GM19463 (cell line): ENCODE results near the gene MYD88.
"Not testable (repeated sequence)": the region's sequence is repeated elsewhere in the genome, so short reads cannot be mapped to it uniquely, and the experiment has no call there.

Source experiments
- ATAC-seq: cut with Tn5 transposase; IDR thresholded peaks from one replicate; pipeline ENCODE4 v1.9.1; 2021; ENCODE audit warnings: mild to moderate bottlenecking, moderate library complexity; ENCODE audit not compliant: unreplicated experiment

Gene MYD88

DNA sequence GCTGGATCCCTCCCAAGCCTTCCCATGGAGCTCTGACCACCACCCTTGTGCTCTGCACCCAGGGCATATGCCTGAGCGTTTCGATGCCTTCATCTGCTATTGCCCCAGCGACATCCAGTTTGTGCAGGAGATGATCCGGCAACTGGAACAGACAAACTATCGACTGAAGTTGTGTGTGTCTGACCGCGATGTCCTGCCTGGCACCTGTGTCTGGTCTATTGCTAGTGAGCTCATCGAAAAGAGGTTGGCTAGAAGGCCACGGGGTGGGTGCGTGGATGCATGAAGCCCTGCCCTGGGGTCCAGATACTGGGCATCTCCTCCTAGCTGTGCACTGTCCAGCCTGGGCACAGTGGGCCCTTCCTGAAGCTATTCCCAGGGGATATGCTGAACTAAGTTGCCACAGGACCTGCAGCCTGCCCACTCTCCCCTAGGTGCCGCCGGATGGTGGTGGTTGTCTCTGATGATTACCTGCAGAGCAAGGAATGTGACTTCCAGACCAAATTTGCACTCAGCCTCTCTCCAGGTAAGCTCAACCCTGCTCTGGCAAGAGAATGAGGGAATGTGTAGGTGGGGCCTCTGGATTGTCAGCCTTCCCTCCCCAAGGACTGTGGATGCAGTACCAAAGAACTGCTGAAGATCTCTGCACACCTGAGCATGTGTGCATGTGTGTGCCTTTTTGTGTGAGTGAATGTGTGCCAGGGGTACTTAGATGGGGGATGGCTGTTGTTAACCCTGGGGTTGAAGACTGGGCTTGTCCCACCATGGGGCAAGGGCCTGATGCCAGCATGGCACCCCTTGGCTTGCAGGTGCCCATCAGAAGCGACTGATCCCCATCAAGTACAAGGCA lies 2.1 kb downstream of the MYD88 start:
- no peak for ATAC-seq

GRCh38 chr3:38141173-38141951 lies 2.9 kb downstream of the MYD88 start:
- ATAC-seq, result no peak

- ATAC-seq, result no peak
Measured at GRCh38 chr3:38141952-38142273, 3.5 kb downstream of the MYD88 start.

GRCh38 chr3:38142959-38143358 lies 4.5 kb downstream of the MYD88 start:
- ATAC-seq, result no peak

DNA sequence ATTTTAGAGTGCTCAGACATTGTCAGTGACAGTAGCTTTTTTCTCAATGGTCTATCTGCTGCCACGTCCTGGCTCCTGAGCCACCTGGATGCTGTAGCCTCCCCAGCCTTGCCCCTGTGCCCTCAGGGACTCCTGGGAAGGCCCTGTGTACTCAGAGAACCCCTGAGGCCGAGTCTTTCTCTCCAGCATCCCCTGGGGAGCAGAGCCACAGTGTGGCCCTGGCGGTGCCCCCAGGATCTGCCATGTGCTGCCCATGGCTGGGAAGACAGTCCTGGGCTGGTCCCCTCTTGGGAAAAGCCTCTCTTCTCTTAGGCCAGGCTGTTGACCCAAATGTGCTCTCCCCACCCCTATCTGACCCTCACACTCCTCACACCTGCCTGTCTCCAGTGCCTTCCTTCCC lies 5.0 kb downstream of the MYD88 start:
- ATAC-seq, result no peak

- no peak for ATAC-seq
Measured at GRCh38 chr3:38146504-38146903, 8.0 kb downstream of the MYD88 start.

- ATAC-seq, result no peak
Measured at GRCh38 chr3:38147421-38147820, 9.0 kb downstream of the MYD88 start.

- ATAC-seq, result no peak
Measured at GRCh38 chr3:38148311-38148882, 9.9 kb downstream of the MYD88 start.

DNA sequence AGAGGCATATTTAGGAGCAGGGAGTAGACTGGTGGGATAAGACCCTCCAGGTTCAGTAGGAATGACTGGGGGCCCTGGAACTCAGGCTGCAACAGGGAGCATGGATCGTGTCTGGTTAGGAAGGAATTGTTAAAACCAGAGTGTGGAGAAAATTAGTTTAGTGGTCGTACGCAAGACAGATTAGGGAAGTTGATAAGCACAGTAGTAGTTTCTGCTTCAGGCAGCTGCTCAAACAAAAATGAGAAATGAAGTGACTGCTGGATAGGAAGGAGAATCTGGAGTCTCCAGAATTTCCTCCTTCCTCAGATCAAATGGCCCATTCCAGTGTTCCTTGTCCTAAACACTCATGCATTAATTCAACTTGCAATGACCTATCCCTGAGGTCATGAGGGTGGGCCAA lies 11.2 kb downstream of the MYD88 start:
- ATAC-seq, result no peak

DNA sequence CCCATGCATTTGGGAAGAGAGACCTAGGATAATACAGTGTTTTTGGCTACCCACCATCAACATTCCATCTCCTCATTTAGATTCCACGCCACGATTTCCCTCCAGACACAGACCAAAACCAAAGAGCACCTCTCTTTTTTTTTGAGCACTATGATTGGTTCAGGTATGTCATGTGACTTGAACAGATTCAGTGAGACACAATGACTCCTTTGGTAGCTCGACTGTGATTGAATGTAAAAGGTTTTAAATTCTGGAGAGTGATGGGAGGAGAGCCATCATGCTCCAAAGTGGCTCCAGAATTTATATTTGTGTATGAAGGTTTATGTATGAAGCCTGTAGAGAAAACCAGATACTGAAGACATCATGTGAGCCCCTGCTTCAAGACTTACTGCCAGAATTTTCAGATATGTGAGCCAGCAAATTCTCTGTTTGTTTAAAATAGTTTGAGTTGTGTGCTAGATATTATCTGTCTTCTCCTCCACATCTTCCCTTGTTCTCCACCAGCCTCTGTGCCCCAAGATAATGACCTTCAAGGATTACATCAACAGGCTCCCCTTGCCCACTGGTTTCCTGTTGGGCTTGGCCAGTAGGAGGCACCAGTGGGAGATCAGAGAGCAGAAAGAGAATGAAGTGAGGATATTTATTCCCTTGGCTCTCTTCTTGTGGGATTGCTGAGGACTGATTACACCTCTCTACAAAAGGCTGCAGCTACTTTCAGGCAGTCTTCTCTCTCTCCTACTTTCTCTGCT lies 12.5 kb downstream of the MYD88 start:
- no peak for ATAC-seq

GRCh38 chr3:38151667-38152265 lies 13.3 kb downstream of the MYD88 start:
- no peak for ATAC-seq

GRCh38 chr3:38152609-38153008 lies 14.1 kb downstream of the MYD88 start:
- no peak for ATAC-seq

- ATAC-seq, result no peak
Measured at GRCh38 chr3:38153221-38153620, 14.8 kb downstream of the MYD88 start.

GRCh38 chr3:38154033-38154494 lies 15.6 kb downstream of the MYD88 start:
- no peak for ATAC-seq

DNA sequence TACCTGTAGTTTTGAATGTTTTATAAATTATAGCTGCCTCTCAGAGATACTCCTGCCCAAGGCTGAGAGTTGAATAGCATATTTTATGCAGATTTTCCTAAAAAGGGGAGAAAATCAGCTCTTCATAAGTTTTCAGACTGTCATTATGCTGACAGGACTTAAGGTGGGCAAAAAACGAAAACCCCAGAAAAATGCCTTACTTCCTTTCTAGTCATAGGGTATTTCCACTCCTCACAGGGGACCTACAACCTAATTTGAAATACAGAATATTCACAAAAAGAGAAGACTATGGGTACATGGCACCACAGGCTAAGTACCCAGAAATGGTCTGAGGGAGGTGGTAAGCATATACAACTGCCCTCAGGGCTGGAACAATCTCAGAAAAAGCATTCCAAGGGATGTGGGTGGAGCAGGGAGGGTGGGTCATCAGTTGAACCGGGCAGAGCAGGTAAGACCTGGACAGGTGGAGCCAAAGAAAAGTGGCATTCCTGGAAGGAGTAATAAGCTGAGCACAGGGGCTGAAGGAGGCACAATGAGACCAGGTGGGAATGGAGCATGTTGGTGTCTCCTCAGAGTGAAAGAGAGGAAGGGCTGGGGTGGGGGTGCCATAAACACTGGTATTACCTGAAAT lies 16.3 kb downstream of the MYD88 start:
- no peak for ATAC-seq

GRCh38 chr3:38155825-38156224 lies 17.4 kb downstream of the MYD88 start:
- no peak for ATAC-seq

- ATAC-seq, result no peak
Measured at GRCh38 chr3:38157117-38157516, 18.7 kb downstream of the MYD88 start.

DNA sequence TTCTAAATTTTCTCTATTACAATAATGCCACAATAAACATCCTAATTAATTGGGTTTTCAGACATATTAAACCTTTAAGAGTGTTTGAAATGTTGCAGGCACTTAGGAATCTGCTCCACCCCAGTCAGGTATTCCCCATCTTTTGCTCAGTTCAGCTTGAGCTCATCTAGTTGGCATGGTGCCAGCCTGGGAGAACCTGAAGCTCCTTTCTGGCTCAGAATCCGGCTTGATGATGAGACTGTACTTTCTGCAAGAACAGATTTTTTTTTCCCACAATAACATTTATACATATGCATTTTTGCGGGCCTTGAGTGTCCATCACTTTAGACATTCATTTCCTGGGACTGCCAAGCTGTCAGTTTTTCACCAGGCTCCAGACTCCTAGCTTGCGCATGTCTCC lies 19.1 kb downstream of the MYD88 start:
- no peak for ATAC-seq

GRCh38 chr3:38158472-38158871 lies 20.0 kb downstream of the MYD88 start:
- ATAC-seq, result no peak

- ATAC-seq, result not testable (repeated sequence)
Measured at GRCh38 chr3:38160704-38161103, 22.2 kb downstream of the MYD88 start.
